Fibroblast of mammary gland (primary cell): Measurements from ENCODE around the gene CCDC150.
"Not testable (repeated sequence)": the region's sequence is repeated elsewhere in the genome, so short reads cannot be mapped to it uniquely, and the experiment has no call there.

Source experiments
- DNase-seq: peaks from one replicate; pipeline ENCODE4 v3.0.0-alpha.2; 2010; ENCODE audit warnings: low read depth
- H3K4me3 ChIP-seq: 2 replicates; pipeline ENCODE4 v1.5.1; 2011; ENCODE audit warnings: low read depth, mild to moderate bottlenecking, low read length, moderate library complexity; ENCODE audit not compliant: control insufficient read depth
- TF ChIP-seq, protein P1 (sequence below): conservative IDR thresholded peaks from 2 replicates; pipeline ENCODE4 v1.5.1; 2011; ENCODE audit warnings: low read depth, low read length, inconsistent platforms; ENCODE audit not compliant: control insufficient read depth, insufficient read depth

CCDC150 gene

GRCh38 chr2:196719110-196719872, 79.8 kb downstream of the CCDC150 start:
- H3K4me3 ChIP-seq = no peak overlapping the region
- TF ChIP-seq, protein P1, sequence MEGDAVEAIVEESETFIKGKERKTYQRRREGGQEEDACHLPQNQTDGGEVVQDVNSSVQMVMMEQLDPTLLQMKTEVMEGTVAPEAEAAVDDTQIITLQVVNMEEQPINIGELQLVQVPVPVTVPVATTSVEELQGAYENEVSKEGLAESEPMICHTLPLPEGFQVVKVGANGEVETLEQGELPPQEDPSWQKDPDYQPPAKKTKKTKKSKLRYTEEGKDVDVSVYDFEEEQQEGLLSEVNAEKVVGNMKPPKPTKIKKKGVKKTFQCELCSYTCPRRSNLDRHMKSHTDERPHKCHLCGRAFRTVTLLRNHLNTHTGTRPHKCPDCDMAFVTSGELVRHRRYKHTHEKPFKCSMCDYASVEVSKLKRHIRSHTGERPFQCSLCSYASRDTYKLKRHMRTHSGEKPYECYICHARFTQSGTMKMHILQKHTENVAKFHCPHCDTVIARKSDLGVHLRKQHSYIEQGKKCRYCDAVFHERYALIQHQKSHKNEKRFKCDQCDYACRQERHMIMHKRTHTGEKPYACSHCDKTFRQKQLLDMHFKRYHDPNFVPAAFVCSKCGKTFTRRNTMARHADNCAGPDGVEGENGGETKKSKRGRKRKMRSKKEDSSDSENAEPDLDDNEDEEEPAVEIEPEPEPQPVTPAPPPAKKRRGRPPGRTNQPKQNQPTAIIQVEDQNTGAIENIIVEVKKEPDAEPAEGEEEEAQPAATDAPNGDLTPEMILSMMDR = peak; percentile 29
- DNase-seq = peak; percentile 92

DNA sequence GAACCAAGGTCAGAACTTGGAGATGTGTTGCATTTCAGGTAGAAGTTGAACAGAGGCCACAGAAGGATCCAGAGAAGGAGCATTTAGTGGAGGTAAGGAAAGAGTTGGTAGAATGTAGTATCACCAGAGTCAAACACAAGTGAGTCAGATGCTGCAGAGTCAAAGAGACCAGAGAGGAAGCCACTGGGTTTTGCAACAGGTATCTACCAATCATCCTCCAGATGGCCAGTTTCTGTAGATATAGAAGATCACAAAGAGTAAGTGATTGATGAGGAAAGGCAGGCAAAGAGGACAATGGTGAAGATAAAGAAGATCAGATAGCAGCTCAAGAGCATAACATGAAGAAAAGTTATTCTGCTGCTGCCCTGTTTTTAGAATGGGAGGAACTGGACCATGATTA, 84.1 kb downstream of the CCDC150 start:
- DNase-seq = no peak
- TF ChIP-seq, protein P1 = no peak
- no peak overlapping the region for H3K4me3 ChIP-seq

- TF ChIP-seq, protein P1 = no peak
- no peak for DNase-seq
- H3K4me3 ChIP-seq = no peak overlapping the region
Measured at GRCh38 chr2:196725218-196725617, 85.7 kb downstream of the CCDC150 start.

DNA sequence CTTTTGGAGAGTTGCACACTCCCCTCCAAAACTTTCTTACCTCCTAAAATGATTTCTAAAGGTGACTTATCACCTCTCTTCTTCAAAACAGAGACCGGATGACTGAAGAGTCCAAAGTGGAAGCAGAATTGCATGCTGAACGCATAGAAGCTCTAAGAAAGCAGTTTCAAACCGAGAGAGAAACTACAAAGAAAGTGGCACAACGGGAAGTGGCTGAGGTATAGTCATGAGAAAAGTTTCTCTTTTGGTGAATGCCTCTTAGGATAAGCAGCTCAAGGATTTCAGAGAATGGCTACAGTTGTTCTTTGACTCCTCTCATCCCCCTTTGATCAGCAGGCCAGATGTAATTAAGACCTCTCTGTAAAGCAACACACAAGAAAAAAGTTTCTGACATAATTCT, 86.4 kb downstream of the CCDC150 start:
- TF ChIP-seq, protein P1 = no peak
- no peak overlapping the region for H3K4me3 ChIP-seq
- DNase-seq = no peak

- TF ChIP-seq, protein P1 = no peak
- H3K4me3 ChIP-seq = no peak overlapping the region
- no peak for DNase-seq
Measured at GRCh38 chr2:196729418-196729817, 89.9 kb downstream of the CCDC150 start.

- not testable (repeated sequence) for DNase-seq, H3K4me3 ChIP-seq
Measured at GRCh38 chr2:196736646-196737045, 97.1 kb downstream of the CCDC150 start.

DNA sequence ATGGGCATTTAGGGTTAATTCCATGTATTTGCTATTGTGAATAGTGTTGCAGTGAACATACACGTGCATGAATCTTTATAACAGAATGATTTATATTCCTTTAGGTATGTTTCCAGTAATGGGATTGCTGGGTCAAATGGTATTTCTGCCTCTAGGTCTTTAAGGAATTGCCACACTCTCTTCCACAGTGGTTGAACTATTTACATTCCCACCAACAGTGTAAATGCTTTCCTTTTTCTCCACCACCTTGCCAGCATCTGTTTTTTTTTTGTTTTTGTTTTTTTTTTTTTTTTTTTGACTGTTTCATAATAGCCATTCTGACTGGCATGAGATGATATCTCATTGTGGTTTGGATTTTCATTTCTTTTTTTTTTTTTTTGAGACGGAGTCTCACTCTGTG, 97.5 kb downstream of the CCDC150 start:
- DNase-seq = no peak
- no peak overlapping the region for H3K4me3 ChIP-seq
- TF ChIP-seq, protein P1 = no peak
